Activated CD8-positive, alpha-beta T cell treated with anti-CD3 and anti-CD28 coated beads, Interleukin-2, amount 10 ng/mL, durations not matched to agents 7 days and 5 days (primary cell): ENCODE data around the gene AGBL4. TPM values are rescaled to one million over a fixed set of nuclear protein-coding genes. Genes with fewer than 3 reads are reported as not detected.

Source experiments
- ATAC-seq: fragments of 150-1000 bp; cut with Tn5 transposase; one replicate; pipeline ENCODE4 v1.10.0; 2021; ENCODE audit warnings: moderate library complexity
- CTCF ChIA-PET: fragments of 350-600 bp; sonication (Branson Sonifier 250); formaldehyde crosslinking; loops from one replicate; lab custom pipeline; 2021; ENCODE audit warnings: antibody characterized with exemption; lab: Charles Lee
- POLR2A ChIA-PET: fragments of 350-600 bp; sonication (Branson Sonifier 250); formaldehyde crosslinking; loops from one replicate; lab custom pipeline; 2021; ENCODE audit warnings: antibody characterized with exemption; lab: Charles Lee
- DNase-seq: peaks from one replicate; pipeline ENCODE4 v3.0.0-alpha.2; 2020
- H3K27ac Mint-ChIP-seq: one replicate; pipeline ENCODE4 v1.8.0; 2021; ENCODE audit warnings: mild to moderate bottlenecking, mixed read lengths
- H3K27me3 Mint-ChIP-seq: one replicate; pipeline ENCODE4 v1.8.0; 2021; ENCODE audit warnings: low read depth, mixed read lengths
- H3K36me3 Mint-ChIP-seq: one replicate; pipeline ENCODE4 v1.8.0; 2021; ENCODE audit warnings: low read depth, mixed read lengths
- H3K4me1 Mint-ChIP-seq: one replicate; pipeline ENCODE4 v1.8.0; 2021; ENCODE audit warnings: low read depth, mixed read lengths
- H3K4me3 Mint-ChIP-seq: one replicate; pipeline ENCODE4 v1.8.0; 2021; ENCODE audit warnings: mild to moderate bottlenecking, mixed read lengths
- H3K9me3 Mint-ChIP-seq: one replicate; pipeline ENCODE4 v1.8.0; 2022; ENCODE audit warnings: mixed read lengths; ENCODE audit not compliant: insufficient read depth
- total RNA-seq, 2 experiments: library from RNA; stranded (reverse); gene quantifications; one replicate each; pipeline ENCODE4 v1.2.3, GENCODE V29; 2021

The AGBL4 gene
- total RNA-seq, 2 experiments from 2014 or later, result not detected

DNA sequence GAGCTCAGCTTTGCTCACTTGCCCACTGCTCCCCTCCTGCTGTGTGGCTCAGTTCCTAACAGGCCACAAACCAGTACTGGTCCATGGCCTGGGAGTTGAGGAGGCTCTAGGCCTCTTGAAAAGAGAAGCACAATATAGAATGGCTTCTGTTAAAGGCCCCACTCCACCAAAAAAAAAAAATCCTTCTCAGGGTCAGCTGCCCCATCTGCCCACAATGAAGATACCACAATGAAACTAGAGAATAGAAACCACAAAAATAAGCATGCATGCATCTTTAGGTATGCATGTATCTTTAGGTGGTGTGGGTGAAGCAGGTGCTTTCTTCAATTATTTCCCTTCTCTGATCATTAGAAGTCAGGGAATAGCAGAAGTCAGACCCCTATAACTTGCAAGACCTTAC lies 626.7 kb downstream of the AGBL4 start:
- Mint-ChIP-seq H3K27me3 (no peaks in the 10 kb centered on the region), H3K4me1 (no peaks in the 10 kb centered on the region), H3K36me3 (no peaks in the 10 kb centered on the region), H3K9me3 (no peaks in the 10 kb centered on the region), H3K27ac (no peak overlapping the region), H3K4me3 (no peak overlapping the region)
- ChIA-PET CTCF (no interaction called here), POLR2A (no interaction called here)
- ATAC-seq (no peak), DNase-seq (no peak)

DNA sequence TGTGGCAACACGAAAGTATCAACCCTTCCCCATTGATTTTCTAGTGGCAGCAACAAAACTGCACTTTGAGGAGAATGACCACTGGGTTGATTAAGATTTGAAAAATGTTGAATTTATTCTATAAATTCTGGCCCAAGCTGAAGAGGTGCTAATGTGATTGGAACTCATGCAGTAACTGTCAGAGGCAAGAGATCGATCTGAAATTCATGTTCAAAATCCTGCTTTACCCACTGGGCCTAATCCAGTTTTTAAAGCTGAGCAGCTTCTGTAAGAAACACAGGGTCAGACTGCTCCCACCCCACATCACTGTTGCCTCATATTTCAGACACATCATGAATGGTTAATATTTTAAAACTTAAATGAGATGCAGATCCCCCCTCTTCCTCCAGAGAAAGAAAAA lies 629.6 kb downstream of the AGBL4 start:
- H3K36me3 Mint-ChIP-seq, result no peaks in the 10 kb centered on the region
- ATAC-seq (no peak), DNase-seq (no peak)
- H3K27me3 Mint-ChIP-seq, result no peaks in the 10 kb centered on the region
- H3K4me1 Mint-ChIP-seq, result no peaks in the 10 kb centered on the region
- H3K9me3 Mint-ChIP-seq, result no peaks in the 10 kb centered on the region
- ChIA-PET CTCF (interaction anchor here (0.7 kb wide), 1 partner anchor 892 kb away, joined by 3 read pairs; no protein-coding TSS in a partner anchor), POLR2A (no interaction called here)
- H3K4me3 Mint-ChIP-seq, result no peak overlapping the region
- no peak overlapping the region for H3K27ac Mint-ChIP-seq

DNA sequence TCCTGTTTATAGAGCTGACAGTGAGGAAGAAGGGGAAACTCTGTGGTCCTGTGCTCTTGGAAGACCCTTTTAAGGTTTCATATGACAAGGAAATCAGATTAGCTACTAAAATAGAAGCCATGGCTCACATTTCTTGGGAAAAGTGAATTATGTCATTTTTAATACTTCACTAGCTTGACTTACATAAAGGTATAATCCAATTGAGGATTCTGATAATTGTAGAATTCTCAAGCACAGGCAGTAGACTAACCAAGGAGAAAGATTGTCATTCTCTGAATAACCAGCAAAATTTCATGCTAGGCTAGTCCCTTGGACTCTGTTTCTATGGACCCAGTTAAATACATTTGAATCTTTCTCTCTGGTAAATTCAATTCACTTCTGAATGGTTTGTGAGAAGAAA lies 634.1 kb downstream of the AGBL4 start:
- H3K36me3 Mint-ChIP-seq, result no peaks in the 10 kb centered on the region
- POLR2A ChIA-PET, result no interaction called here

DNA sequence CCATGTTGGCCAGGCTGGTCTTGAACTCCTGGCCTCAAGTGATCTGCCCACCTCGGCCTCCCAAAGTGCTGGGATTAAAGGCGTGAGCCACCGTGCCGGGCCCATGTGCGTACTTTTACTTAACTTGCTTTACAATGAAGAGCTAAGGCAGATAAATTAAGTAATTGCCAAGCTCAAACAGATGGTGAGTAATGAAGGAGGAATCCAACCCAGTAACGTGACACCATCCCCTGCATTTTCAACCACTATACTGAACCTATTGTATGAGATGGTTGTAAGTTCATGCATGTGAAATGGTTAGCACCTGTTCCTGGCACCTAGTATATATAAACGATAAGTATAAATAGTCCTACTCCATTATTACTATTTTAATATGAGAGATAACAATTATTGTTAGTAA lies 659.1 kb downstream of the AGBL4 start:
- H3K4me1 Mint-ChIP-seq, result no peaks in the 10 kb centered on the region
- no peak for DNase-seq
- H3K36me3 Mint-ChIP-seq, result no peaks in the 10 kb centered on the region
- CTCF ChIA-PET, result no interaction called here
- H3K27me3 Mint-ChIP-seq, result no peaks in the 10 kb centered on the region
- POLR2A ChIA-PET, result no interaction called here
- ATAC-seq, result no peak
- H3K4me3 Mint-ChIP-seq, result no peak overlapping the region
- no peak overlapping the region for H3K27ac Mint-ChIP-seq
- no peaks in the 10 kb centered on the region for H3K9me3 Mint-ChIP-seq

More for the DNA sequence above, 634.1 kb downstream of the AGBL4 start:
- H3K27me3 Mint-ChIP-seq, result no peaks in the 10 kb centered on the region
- CTCF ChIA-PET, result no interaction called here
- H3K9me3 Mint-ChIP-seq, result no peaks in the 10 kb centered on the region
- no peaks in the 10 kb centered on the region for H3K4me1 Mint-ChIP-seq
- ATAC-seq, result no peak
- no peak overlapping the region for H3K4me3 Mint-ChIP-seq
- H3K27ac Mint-ChIP-seq, result no peak overlapping the region
- no peak for DNase-seq

DNA sequence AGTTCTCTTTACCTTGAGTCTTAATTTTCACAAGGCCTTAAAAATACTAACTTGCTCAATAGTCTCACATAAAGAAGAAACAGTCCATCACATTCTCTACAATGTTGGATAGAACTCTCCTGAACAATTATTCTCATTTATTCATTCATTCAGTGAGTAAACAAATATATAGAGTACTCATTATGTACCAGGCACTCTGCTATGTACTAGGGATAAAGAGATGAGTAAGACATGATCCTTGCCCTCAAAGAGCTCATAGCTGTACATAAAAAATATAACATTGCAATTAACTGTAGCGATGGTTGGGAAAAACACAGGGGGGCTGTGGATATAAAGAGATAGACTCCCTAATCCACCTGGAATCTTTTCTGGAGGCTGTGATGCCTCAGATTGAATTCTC lies 660.1 kb downstream of the AGBL4 start:
- no peaks in the 10 kb centered on the region for H3K36me3 Mint-ChIP-seq
- no peaks in the 10 kb centered on the region for H3K27me3 Mint-ChIP-seq
- no peak for ATAC-seq
- CTCF ChIA-PET, result no interaction called here
- H3K4me1 Mint-ChIP-seq, result no peaks in the 10 kb centered on the region
- no peak overlapping the region for H3K27ac Mint-ChIP-seq
- no peak overlapping the region for H3K4me3 Mint-ChIP-seq
- DNase-seq, result no peak
- POLR2A ChIA-PET, result no interaction called here
- H3K9me3 Mint-ChIP-seq, result no peaks in the 10 kb centered on the region

DNA sequence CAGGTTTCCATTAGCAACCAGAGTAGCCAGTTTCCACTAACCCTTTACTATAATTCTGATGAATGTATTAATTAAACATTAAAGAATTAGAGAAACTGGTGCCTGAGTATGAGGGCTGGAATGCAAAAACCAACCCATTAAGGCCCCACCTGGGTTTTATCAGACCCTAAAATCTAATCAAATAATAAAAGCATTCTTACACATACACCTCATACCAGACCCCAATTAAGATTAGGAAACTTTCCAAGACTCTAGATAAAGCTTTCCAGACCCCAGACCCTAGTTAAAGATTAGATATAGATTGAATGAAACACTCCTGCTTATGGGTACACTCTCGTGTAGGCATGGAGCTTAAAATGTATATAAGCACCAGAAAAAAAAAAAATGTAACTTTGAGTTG lies 665.7 kb downstream of the AGBL4 start:
- H3K27ac Mint-ChIP-seq, result no peak overlapping the region
- H3K4me1 Mint-ChIP-seq, result no peaks in the 10 kb centered on the region
- no peaks in the 10 kb centered on the region for H3K36me3 Mint-ChIP-seq
- H3K9me3 Mint-ChIP-seq, result no peaks in the 10 kb centered on the region
- ATAC-seq (no peak), DNase-seq (no peak)
- no peak overlapping the region for H3K4me3 Mint-ChIP-seq
- CTCF ChIA-PET, result interaction anchor here (1.0 kb wide), 1 partner anchor 60 kb away, joined by 3 read pairs; no protein-coding TSS in a partner anchor
- H3K27me3 Mint-ChIP-seq, result no peaks in the 10 kb centered on the region
- POLR2A ChIA-PET, result no interaction called here

DNA sequence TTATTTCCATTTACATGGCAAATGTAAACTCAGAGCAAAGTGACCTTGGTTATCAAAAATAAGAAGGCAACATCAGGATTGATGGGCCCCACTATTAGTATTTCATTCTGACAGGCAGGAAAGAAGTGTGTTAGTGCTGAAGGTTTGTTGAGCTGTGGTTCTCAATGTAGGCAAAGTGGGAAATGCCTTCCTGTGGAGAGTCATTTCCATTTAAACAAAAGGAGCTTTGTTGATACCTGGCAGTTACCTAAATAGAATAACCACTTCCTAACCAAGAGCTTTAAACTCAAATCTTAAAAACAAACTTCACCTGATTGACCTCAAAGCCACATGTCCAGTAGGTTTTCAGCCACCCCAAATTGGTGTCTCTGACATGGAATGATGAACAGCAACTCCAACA lies 667.2 kb downstream of the AGBL4 start:
- ChIA-PET CTCF (no interaction called here), POLR2A (no interaction called here)
- Mint-ChIP-seq H3K4me1 (no peaks in the 10 kb centered on the region), H3K36me3 (no peaks in the 10 kb centered on the region), H3K27ac (no peak overlapping the region), H3K27me3 (no peaks in the 10 kb centered on the region), H3K9me3 (no peaks in the 10 kb centered on the region), H3K4me3 (no peak overlapping the region)
- ATAC-seq (no peak), DNase-seq (no peak)

DNA sequence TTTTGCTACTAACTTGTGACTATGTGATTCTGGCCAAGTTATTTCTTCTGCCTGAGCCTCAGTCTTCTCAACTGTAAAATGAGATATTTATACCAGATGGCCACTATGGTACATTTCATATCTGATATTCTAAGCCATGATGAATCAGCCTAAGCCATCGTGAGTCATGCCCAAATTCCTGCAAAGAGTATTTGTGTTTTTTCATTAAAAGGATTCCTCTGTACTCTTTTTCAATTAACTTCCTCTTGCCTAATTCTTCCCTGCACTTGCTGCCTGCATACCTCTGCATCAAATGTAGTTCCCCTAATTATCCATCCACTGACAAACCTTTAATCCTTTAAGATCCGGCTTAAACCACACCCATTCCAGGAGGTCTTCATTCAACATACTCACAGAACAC lies 672.0 kb downstream of the AGBL4 start:
- no peaks in the 10 kb centered on the region for H3K9me3 Mint-ChIP-seq
- DNase-seq, result no peak
- H3K36me3 Mint-ChIP-seq, result no peaks in the 10 kb centered on the region
- H3K27me3 Mint-ChIP-seq, result no peaks in the 10 kb centered on the region
- ChIA-PET CTCF (no interaction called here), POLR2A (no interaction called here)
- H3K27ac Mint-ChIP-seq, result no peak overlapping the region
- H3K4me1 Mint-ChIP-seq, result no peaks in the 10 kb centered on the region
- ATAC-seq, result no peak
- H3K4me3 Mint-ChIP-seq, result no peak overlapping the region

DNA sequence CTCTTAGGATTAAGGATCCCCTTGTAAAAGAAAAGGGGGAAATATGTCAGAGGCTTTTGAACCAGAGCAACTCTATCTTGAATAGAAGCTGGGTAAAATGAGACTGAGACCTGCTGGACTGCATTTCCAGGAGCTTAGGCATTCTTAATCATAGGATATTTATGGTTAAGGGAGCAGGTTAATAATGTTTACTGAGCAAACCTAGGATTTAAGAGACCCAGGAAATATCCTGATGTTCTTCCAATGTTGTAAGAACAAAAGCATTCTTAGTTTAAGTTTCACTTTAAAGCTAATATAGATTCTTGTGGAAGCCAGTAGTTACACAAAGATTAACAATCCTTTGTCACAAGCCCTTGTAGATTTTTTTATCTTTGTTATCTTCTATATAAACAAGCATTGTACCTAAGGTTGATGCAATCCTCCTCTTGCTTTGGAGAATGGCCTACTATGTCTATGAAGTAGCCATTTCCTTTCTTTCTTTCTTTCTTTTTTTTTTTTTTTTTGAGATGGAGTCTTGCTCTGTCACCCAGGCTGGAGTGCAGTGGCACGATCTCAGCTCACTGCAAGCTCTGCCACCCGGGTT lies 676.9 kb downstream of the AGBL4 start:
- Mint-ChIP-seq H3K27ac (no peak overlapping the region), H3K4me1 (no peaks in the 10 kb centered on the region), H3K36me3 (no peaks in the 10 kb centered on the region), H3K27me3 (no peaks in the 10 kb centered on the region), H3K4me3 (no peak overlapping the region), H3K9me3 (peaks cover 6% of the 10 kb centered on the region)
- ChIA-PET POLR2A (no interaction called here), CTCF (no interaction called here)
- ATAC-seq, result no peak
- no peak for DNase-seq

DNA sequence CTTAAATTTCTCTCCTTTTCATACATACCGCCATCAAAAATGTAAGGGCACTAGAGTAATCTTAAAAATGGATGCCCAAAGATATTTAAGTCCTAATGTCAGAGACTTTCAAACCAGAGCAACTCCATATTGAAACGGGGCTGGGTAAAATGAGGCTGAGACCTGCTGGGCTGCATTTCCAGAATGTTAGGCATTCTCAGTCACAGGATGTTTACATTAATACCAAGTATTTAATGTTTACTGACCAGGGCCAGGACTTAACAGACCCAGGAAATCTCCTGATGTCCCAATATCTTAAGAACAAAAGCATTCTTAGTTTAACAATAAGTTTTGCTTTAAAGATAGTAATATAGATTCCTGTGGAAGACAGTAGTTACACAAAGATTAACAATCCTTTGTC lies 683.2 kb downstream of the AGBL4 start:
- DNase-seq (no peak), ATAC-seq (no peak)
- Mint-ChIP-seq H3K9me3 (peaks cover 6% of the 10 kb centered on the region), H3K4me1 (no peaks in the 10 kb centered on the region), H3K27ac (no peak overlapping the region), H3K4me3 (no peak overlapping the region), H3K36me3 (no peaks in the 10 kb centered on the region), H3K27me3 (no peaks in the 10 kb centered on the region)
- ChIA-PET CTCF (no interaction called here), POLR2A (no interaction called here)

DNA sequence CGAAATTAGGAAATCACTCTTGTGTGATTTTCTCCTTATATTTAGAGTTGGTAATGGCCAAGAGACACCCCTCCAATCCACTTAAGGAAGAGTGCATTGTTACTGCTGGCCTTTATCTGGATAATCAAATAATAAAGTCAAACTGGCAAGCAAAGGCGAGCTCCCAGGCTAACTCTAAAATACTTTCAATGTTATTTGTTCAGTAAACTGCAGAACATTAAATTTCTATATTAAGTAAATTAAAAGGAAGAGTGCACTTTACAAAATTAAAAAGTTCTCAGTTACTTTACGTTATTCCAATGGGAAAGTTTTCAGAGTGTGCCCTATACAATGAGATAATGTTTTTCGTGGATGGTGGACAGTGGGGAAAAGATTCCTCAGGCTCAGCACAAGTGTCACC lies 684.7 kb downstream of the AGBL4 start:
- Mint-ChIP-seq H3K9me3 (no peaks in the 10 kb centered on the region), H3K4me1 (no peaks in the 10 kb centered on the region), H3K36me3 (no peaks in the 10 kb centered on the region), H3K27me3 (no peaks in the 10 kb centered on the region), H3K27ac (no peak overlapping the region), H3K4me3 (no peak overlapping the region)
- CTCF ChIA-PET, result no interaction called here
- DNase-seq (no peak), ATAC-seq (no peak)
- POLR2A ChIA-PET, result no interaction called here

DNA sequence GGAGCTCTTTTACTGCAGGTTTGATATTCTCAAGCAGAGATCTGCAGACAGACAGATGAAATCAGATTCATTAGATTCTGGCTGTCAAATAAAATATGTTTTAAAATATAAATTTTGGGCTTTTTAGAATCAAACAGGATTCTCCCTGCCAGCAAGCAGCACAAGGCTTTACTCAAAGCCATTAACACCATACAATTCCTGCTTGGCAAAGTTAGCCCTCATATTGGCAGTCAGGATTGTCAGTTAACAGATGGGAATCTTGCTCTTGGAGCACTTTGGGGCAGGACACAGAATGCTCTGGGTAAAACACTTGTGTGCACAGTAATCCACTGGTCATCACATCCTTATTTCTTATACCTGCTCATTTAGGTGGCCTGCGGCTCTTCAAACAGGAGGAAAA lies 686.5 kb downstream of the AGBL4 start:
- CTCF ChIA-PET, result no interaction called here
- H3K27me3 Mint-ChIP-seq, result no peaks in the 10 kb centered on the region

DNA sequence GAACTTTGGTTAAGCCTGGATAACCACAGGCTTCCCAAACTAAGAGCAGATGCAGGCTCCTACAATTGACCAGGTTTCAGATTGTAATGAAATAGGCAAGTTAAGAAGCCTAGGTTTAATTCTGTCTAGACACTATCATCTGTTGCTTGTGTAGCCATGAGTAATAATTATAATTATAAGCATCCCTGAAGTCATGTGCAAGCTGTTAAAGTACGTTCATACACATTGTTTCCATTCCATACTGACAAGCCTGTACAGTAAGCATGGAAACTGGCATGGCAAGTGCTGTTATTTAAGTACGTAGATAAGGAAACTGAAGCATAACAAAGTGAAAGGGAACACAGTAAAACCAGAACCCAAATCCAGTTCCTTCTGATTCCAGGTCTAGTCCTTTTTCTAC lies 689.8 kb downstream of the AGBL4 start:
- ChIA-PET CTCF (no interaction called here), POLR2A (no interaction called here)
- H3K4me3 Mint-ChIP-seq, result no peak overlapping the region
- no peak for ATAC-seq
- H3K9me3 Mint-ChIP-seq, result no peaks in the 10 kb centered on the region
- H3K27ac Mint-ChIP-seq, result no peak overlapping the region
- H3K4me1 Mint-ChIP-seq, result no peaks in the 10 kb centered on the region
- no peak for DNase-seq
- no peaks in the 10 kb centered on the region for H3K36me3 Mint-ChIP-seq
- H3K27me3 Mint-ChIP-seq, result no peaks in the 10 kb centered on the region

More for the DNA sequence above, 686.5 kb downstream of the AGBL4 start:
- Mint-ChIP-seq H3K4me1 (no peaks in the 10 kb centered on the region), H3K36me3 (no peaks in the 10 kb centered on the region), H3K9me3 (no peaks in the 10 kb centered on the region), H3K27ac (no peak overlapping the region), H3K4me3 (no peak overlapping the region)
- DNase-seq (no peak), ATAC-seq (no peak)
- POLR2A ChIA-PET, result no interaction called here
